Fibroblast of pulmonary artery (primary cell): Measurements from ENCODE around the gene MDM4.

Source experiments
- DNase-seq: peaks from one replicate; pipeline ENCODE4 v3.0.0-alpha.2; 2010; ENCODE audit warnings: low read depth
- H3K4me3 ChIP-seq: replicated peaks from 2 replicates; pipeline ENCODE4 v1.5.1; 2011; ENCODE audit warnings: low read depth, mild to moderate bottlenecking, control low read depth, low read length, moderate library complexity
- CTCF ChIP-seq: IDR thresholded peaks from 2 replicates; pipeline ENCODE4 v1.5.1; 2011; ENCODE audit warnings: mild to moderate bottlenecking, control low read depth, low read length, inconsistent platforms; ENCODE audit errors: missing control alignments

MDM4 gene

DNA sequence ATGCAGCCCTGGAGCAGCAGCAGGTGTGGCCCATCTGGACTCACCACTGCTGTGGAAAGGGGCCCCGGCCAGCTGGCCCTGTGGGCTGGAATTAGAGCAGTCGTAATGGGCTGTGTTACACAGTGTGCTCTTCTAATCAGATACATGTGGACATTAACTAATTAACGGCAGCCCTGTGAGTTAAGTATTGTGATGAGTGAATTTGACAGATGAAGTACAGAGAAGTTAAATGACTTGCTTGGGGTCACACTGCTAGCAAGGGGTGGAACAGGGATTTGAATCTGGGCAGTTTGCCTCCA lies 58.6 kb downstream of the MDM4 start:
- no peak for DNase-seq
- H3K4me3 ChIP-seq, result no peak overlapping the region
- no peak for TF ChIP-seq CTCF

DNA sequence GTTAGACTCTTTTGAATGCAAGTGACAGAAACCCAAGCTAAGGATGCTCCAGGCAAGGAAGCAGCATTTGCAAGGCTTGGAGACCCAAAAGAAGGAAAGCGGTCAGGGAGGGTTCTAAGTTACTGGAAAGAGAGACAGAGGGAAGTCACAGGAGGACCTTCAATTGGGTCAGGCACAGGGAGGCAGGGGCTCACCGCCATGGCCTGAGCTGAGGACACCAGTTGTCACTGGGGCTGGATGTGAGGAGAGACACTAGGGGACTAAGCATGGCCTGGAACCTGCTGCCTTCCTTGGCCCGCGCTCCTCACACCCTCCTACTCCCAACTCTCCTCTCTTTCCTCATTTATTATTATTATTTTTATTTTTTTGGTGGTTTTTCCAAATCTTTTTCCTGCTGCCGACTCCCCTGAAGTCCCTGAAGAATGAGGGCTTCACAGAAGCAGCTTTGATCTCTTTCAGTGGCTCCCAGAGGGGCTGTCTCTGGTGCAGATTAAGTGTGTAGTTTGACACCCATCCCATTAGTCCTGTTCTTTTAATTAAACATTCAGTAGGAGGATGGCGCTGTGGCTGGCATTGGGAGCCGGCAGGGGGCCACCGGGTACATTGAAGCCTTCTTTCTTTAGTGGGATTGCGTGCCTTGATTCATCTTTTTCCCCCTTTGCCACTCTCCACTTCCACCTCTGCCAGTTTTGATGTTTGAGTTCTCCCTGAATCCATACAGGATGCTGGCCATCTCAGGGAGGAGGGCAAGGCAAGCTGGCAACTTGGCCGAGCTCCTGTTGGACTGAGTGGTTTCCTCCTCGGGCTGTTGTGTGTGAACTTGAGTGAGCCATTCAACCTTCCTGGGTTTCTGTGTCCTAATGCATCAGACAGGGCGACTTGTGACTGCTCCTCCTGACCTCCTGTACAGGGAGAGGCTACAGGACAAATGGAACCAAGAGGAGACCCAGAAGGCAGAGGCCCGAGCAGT lies 59.3 kb downstream of the MDM4 start:
- no peak overlapping the region for H3K4me3 ChIP-seq
- no peak for TF ChIP-seq CTCF
- no peak for DNase-seq

- no peak overlapping the region for H3K4me3 ChIP-seq
- no peak for DNase-seq
- TF ChIP-seq CTCF, result no peak
These were observed 60.2 kb downstream of the MDM4 start for GRCh38 chr1:204576422-204576821.

DNA sequence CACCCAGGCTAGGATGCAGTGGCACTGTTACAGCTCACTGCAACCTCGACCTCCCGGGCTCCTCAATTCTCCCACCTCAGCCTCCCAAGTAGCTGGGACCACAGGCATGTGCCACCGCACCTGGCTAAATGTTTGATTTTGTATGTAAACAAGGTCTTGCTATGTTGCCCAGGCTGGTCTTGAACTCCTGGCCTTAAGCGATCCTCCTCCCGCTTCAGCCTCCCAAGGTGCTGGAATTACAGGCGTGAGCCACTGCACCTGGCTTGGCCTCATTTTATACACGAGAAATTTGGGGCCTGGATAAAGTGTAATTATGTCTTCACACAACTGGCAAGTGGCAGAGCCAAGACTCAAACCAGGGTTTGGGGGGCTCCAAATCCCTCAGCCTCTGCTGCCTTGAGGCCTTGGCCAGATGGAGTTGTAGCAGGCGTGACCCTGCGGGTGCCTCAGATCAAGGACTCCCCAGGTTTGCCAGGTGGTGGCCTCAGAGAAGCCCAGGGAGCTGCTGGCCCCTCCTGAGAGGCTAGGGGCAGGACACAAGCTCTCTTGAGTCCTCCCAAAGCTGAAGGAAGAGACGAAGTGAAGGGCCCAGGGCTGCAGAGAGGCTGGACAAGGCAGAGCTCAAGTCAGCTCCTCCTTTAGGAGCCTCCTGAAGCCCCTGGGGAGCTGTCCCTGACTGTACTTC lies 61.7 kb downstream of the MDM4 start:
- no peak for DNase-seq
- no peak overlapping the region for H3K4me3 ChIP-seq
- TF ChIP-seq CTCF, result no peak

GRCh38 chr1:204578867-204579664 lies 62.9 kb downstream of the MDM4 start:
- H3K4me3 ChIP-seq, result peak overlapping the region; percentile 21
- DNase-seq, result peak; percentile 59
- TF ChIP-seq CTCF, result no peak

DNA sequence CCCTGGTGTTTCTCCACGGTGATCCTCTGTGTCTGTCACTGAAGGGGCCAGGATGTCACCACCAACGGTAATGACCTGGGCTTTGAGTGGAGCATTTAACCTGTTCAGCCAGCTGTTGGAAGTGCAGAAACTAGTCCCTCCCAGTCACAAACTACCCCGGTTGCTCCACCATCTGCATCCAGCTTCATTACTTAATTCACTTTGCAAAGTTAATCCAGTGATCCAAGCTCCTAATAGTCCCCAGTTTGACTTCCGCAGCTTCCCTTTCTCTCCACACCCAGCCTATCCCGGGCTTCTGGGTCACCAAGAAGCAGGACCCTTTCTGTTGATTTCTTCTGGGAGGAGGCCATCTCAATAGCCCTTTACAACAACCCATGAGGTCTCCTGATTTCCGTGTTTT lies 63.5 kb downstream of the MDM4 start:
- no peak overlapping the region for H3K4me3 ChIP-seq

More for the DNA sequence above, 63.5 kb downstream of the MDM4 start:
- TF ChIP-seq CTCF, result no peak
- no peak for DNase-seq
